Motor neuron (in vitro differentiated cells): ENCODE measurements around the gene TAOK3. TPM values are rescaled to one million over a fixed set of nuclear protein-coding genes. Genes with fewer than 3 reads are reported as not detected.
A peak's percentile ranks its signal among the peaks of the same experiment; 100 is the strongest.
"Not testable (repeated sequence)": the region's sequence is repeated elsewhere in the genome, so short reads cannot be mapped to it uniquely, and the experiment has no call there.

Experiments used
- ATAC-seq, 8 experiments: fragments of 200-7000 bp; cut with Tn5 transposase; replicated peaks in 6 of 8; 2 replicates each; pipeline ENCODE4 v1.8.0; 2021; ENCODE audit warnings: mild to moderate bottlenecking in 8 of 8, moderate library complexity in 8 of 8
- H3K27ac ChIP-seq, 2 donors: fragments of 250-450 bp; sonication (Bioruptor Pico); 2 replicates each; pipeline ENCODE4 v1.9.0; 2021; ENCODE audit warnings: antibody characterized with exemption in 2 of 2, mild to moderate bottlenecking in 2 of 2, moderate library complexity in 1 of 2
- H3K4me1 ChIP-seq, 2 donors: fragments of 250-450 bp; sonication (Bioruptor Pico); replicated peaks in 1 of 2; 2 replicates each; pipeline ENCODE4 v1.6.1; 2021; ENCODE audit warnings: antibody characterized with exemption in 2 of 2, mild to moderate bottlenecking in 2 of 2, moderate library complexity in 1 of 2
- H3K4me3 ChIP-seq, 5 donors: fragments of 250-450 bp; sonication (Bioruptor Pico); 2 replicates each; pipeline ENCODE4 v1.9.0; 2021; ENCODE audit warnings: antibody characterized with exemption in 5 of 5, mild to moderate bottlenecking in 5 of 5, moderate library complexity in 4 of 5
- WGBS, 10 experiments: fragments of 450-650 bp; shearing (Covaris generic); methylation state at CpG; one replicate each; pipeline ENCODE4 v1.0.0; 2022; 5-methylcytosine and 5-hydroxymethylcytosine counted together
- in situ Hi-C, 9 experiments: fragments of 400-800 bp; cut with MboI; loops; one replicate each; pipeline ENCODE4 v1.15.0; 2021; ENCODE audit warnings: low sequenced_read_pairs in 9 of 9, low pct_unique_long_range_greater_than_20kb in 2 of 9; ENCODE audit not compliant: unreplicated experiment in 9 of 9
- total RNA-seq, 8 experiments: library from RNA; unstranded; fragments of 300-600 nt; gene quantifications; 2 replicates each; pipeline versions ENCODE4 v1.2.3 to v1.2.4, GENCODE V29; 2022

Gene TAOK3
- total RNA-seq, 8 experiments from 2014 or later, result 21.6 to 61.0 (median 40.2) TPM

GRCh38 chr12:118328486-118329330, 44.0 kb downstream of the TAOK3 start:
- Histone ChIP-seq H3K4me1 (no peaks in the 10 kb centered on the region), H3K27ac (no peak overlapping the region), H3K4me3 (no peak overlapping the region)
- in situ Hi-C loops, result no loop called here
- WGBS, 10 experiments, result 66 to 95% (median 84%) methylated on average over 2 to 3 of the region's 3 CpGs
- no peak for ATAC-seq

- ATAC-seq, result no peak
- no peak overlapping the region for H3K27ac ChIP-seq
Observed at GRCh38 chr12:118327391-118327790, 45.3 kb downstream of the TAOK3 start.

GRCh38 chr12:118326991-118327390, 45.7 kb downstream of the TAOK3 start:
- peak in 3 of 8 experiments; percentile 72 to 83 (median 80) for ATAC-seq
- Histone ChIP-seq H3K27ac (no peak overlapping the region), H3K4me1 (no peaks in the 10 kb centered on the region), H3K4me3 (no peak overlapping the region)
- in situ Hi-C loops, result no loop called here

More at GRCh38 chr12:118327391-118327790, 45.3 kb downstream of the TAOK3 start:
- Histone ChIP-seq H3K4me1 (no peaks in the 10 kb centered on the region), H3K4me3 (no peak overlapping the region)
- in situ Hi-C loops, result no loop called here

- no peaks in the 10 kb centered on the region for H3K4me1 ChIP-seq
- in situ Hi-C loops, result no loop called here
- 67 to 100% (median 94%) methylated on average over 1 to 2 of the region's 2 CpGs for WGBS, 10 experiments
- H3K27ac ChIP-seq, result no peak overlapping the region
- no peak for ATAC-seq
- H3K4me3 ChIP-seq, result no peak overlapping the region
Observed at GRCh38 chr12:118325081-118325480, 47.6 kb downstream of the TAOK3 start.

GRCh38 chr12:118319627-118320026, 53.1 kb downstream of the TAOK3 start:
- 81 to 95% (median 86%) methylated on average over 1 to 3 of the region's 3 CpGs for WGBS, 10 experiments
- in situ Hi-C loops, result no loop called here
- H3K4me3 ChIP-seq, result no peak overlapping the region
- H3K4me1 ChIP-seq, result peaks cover 0 to 5% of the 10 kb centered on the region in 2 donors
- no peak for ATAC-seq
- H3K27ac ChIP-seq, result no peak overlapping the region

GRCh38 chr12:118318744-118319143, 54.0 kb downstream of the TAOK3 start:
- peaks cover 0 to 5% of the 10 kb centered on the region in 2 donors for H3K4me1 ChIP-seq
- in situ Hi-C loops, result no loop called here
- no peak overlapping the region for H3K4me3 ChIP-seq
- ATAC-seq, result no peak
- no peak overlapping the region for H3K27ac ChIP-seq
- WGBS, 10 experiments, result 83 to 100% (median 100%) methylated on average over 1 of the region's 1 CpG; no CpG with 5 or more reads in 3 of the 10 experiments

GRCh38 chr12:118317729-118318128, 55.0 kb downstream of the TAOK3 start:
- 86 to 100% (median 100%) methylated on average over 1 of the region's 1 CpG; no CpG with 5 or more reads in 1 of the 10 experiments for WGBS, 10 experiments

GRCh38 chr12:118315821-118316220, 56.9 kb downstream of the TAOK3 start:
- in situ Hi-C loops, result no loop called here
- peaks cover 0 to 5% of the 10 kb centered on the region in 2 donors for H3K4me1 ChIP-seq
- ATAC-seq, result peak in 2 of 8 experiments; percentile 29 to 49
- no peak overlapping the region for H3K4me3 ChIP-seq
- H3K27ac ChIP-seq, result no peak overlapping the region

More at GRCh38 chr12:118317729-118318128, 55.0 kb downstream of the TAOK3 start:
- peaks cover 0 to 5% of the 10 kb centered on the region in 2 donors for H3K4me1 ChIP-seq
- no peak for ATAC-seq
- H3K27ac ChIP-seq, result no peak overlapping the region
- no peak overlapping the region for H3K4me3 ChIP-seq
- in situ Hi-C loops, result no loop called here

- no peak overlapping the region for H3K27ac ChIP-seq
- peaks cover 0 to 5% of the 10 kb centered on the region in 2 donors for H3K4me1 ChIP-seq
- in situ Hi-C loops, result no loop called here
- ATAC-seq, result no peak
- WGBS, 10 experiments, result 60 to 100% (median 100%) methylated on average over 1 of the region's 1 CpG; no CpG with 5 or more reads in 2 of the 10 experiments
- no peak overlapping the region for H3K4me3 ChIP-seq
Observed at GRCh38 chr12:118312578-118312977, 60.1 kb downstream of the TAOK3 start.

- H3K4me3 ChIP-seq, result no peak overlapping the region
- in situ Hi-C loops, result no loop called here
- WGBS, 10 experiments, result 28 to 94% (median 62%) methylated on average over 1 to 2 of the region's 2 CpGs
- ATAC-seq, result no peak
- H3K27ac ChIP-seq, result no peak overlapping the region
- H3K4me1 ChIP-seq, result peaks cover 0 to 5% of the 10 kb centered on the region in 2 donors
Observed at GRCh38 chr12:118311666-118312065, 61.0 kb downstream of the TAOK3 start.

GRCh38 chr12:118310320-118310719, 62.4 kb downstream of the TAOK3 start:
- Histone ChIP-seq H3K4me3 (no peak overlapping the region), H3K4me1 (peaks cover 0 to under 1% of the 10 kb centered on the region in 2 donors), H3K27ac (no peak overlapping the region)
- ATAC-seq, result no peak
- in situ Hi-C loops, result no loop called here

- ATAC-seq, H3K4me1 ChIP-seq, H3K4me3 ChIP-seq, in situ Hi-C loops, H3K27ac ChIP-seq: not testable (repeated sequence)
- 69 to 100% (median 80%) methylated on average over 3 to 4 of the region's 4 CpGs; no CpG with 5 or more reads in 2 of the 10 experiments for WGBS, 10 experiments
Observed at GRCh38 chr12:118308006-118308405, 64.7 kb downstream of the TAOK3 start.

- WGBS, 10 experiments, result 19 to 100% (median 78%) methylated on average over 2 to 8 of the region's 8 CpGs
- Histone ChIP-seq H3K4me1 (no peaks in the 10 kb centered on the region), H3K27ac (no peak overlapping the region), H3K4me3 (no peak overlapping the region)
- in situ Hi-C loops, result no loop called here
- peak in 2 of 8 experiments; percentile 87 to 88 for ATAC-seq
Observed at GRCh38 chr12:118307069-118307954, 65.4 kb downstream of the TAOK3 start.
